IPS-NIHi11 (cell line): Measurements from ENCODE around the gene DDX46.
"Not testable (repeated sequence)": the region's sequence is repeated elsewhere in the genome, so short reads cannot be mapped to it uniquely, and the experiment has no call there.

Experiments
- DNase-seq: peaks from one replicate; pipeline ENCODE4 v3.0.0; 2012; ENCODE audit warnings: mixed read lengths, low spot score

Gene DDX46

DNA sequence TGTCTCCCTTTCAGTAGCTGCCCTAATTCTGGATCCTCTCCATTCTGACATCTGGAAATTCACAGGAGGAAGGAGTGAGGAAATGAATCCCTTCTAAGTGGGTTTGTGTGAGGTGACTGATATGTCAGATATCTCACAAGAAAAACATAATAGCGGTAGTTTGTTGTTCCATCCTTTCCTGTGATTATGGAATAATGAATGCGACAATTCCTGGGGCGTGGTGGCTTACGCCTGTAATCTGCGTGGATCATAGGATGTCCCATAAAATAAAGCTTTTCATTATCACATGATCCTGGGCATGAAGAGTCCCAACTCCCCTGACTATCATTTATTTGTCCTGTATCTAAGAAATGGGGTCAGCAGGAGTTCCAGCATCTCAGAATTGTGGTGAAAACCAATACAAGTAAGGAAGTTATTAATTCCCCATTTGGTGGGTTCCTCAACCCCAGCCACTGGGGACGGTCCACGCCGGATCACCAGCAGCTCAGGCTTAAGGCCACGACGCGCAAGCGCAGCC is 86.8 kb downstream of the DDX46 start:
- DNase-seq = no peak

DNA sequence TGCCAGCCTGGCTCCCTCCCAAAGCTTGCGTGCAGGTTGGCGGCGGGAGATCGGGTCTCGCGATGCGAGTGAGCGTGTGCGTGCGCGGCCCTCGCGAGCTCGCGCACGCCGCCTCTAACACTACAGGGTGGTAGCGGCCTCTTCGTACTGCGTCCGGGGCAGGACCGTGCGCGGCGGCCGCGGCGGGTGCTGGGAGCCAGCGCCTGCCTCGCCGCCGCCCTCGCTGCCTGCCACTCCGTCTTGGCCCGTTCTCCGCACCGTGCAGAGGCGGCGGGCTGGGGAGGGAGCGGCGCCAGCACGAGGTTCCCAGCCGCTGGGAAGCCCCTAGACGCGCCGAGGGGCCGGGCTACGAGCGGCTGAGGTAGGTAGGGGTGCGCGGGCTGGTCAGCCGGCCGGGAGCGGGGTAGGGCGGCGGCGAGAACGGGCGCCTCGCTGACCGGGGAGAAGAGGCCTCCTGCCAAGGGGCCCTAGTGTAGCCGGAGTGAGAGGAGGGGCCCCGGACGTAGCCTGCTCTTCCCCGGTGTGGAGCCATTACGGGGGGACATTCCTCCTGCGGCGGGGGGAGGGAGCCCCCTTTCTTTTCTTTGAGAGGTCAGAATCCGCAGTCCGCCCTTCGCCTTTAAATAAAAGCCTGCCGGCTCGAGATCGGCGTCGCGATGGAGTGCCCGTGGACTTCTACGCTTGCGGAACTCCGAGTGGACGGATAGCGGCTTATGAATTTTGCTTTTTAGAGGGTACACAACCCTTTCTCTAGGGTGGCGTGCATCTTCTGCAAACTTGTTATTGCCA is 87.5 kb downstream of the DDX46 start, which contains the start of gene C5orf24:
Gene C5orf24, plus strand, starts transcription at position 117 of the 789 bp plus-strand sequence. CDS start 8,933 bp downstream, outside the sequence.
- DNase-seq = peak; percentile 93

DNA sequence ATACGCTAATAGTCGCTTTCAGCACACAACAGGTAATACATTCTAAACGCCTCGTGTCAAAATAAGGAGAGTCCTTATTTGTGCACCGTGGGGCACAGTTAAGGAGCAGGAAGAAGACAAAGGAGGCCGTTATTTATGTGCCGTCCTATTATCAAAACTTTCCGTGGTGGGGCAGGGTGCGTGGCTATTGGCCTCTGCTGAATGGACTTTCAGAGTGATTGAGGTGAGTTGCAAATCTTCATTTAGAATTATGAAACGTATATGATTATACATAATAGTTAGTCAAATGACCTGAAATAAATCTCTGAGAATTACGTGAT is 88.0 kb downstream of the DDX46 start:
- DNase-seq = no peak

DNA sequence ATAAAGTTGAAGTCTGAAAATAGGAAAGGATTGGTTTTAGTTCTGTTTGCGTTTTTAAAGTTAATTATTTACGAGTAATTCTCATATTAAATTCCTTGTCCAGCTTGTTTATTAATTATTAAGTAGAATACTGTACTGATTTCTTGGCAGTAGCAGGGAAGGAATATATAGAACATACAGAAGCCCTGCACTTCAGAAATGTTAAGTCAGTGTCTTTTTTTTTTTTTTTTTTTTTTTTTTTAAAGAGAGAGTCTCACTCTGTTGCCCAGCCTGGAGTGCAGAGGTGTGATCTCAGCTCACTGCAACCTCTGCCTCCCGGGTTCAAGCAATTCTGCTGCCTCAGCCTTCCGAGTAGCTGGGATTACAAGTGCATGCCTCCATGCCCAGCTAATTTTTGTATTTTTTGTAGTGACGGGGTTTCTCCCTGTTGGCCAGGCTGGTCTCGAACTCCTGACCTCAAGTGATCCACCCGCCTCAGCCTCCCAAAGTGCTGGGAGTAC is 90.9 kb downstream of the DDX46 start:
- DNase-seq = not testable (repeated sequence)

DNA sequence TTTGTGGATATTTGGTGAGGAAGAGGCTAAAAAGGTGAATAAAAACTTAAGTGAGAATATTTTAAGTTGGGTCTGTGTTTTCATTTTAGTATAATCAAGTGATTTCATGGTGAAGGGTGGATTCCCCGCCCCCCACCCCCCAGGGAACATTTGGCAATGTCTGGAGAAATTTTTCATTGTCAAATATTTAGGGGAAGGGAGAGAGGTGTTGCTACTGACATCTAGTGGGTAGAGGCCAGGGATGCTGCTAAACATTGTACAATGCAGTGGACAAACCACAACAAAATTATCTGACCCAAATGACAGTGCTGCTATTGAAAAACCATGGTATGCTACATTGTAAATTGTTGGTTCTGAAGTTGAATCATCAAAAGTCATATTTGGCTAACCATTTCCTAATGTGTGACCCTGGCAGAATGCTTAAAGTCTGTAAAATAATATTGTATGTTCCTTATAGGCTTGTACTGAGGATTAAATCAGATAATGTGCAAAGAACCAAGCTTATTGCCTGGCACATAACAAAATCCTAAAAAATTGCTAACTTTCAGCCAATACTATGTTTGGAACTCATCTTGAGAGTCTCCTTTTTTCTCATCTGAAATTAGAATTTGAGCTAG is 92.8 kb downstream of the DDX46 start:
- DNase-seq = no peak

DNA sequence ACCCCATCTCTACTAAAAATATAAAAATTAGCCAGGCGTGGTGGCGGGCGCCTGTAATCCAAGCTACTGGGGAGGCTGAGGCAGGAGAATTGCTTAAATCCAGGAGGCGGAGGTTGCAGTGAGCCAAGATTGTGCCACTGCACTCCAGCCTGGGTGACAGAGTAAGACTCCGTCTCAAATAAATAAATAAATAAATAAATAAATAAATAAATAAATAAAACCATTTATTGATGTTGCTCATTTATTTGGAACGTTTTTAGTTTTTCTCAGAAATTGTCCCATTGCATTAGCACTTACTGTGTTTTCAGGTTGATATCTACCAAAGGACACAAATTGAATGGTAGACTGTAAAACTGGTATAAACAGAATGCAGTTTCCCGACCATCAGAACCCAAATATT is 97.9 kb downstream of the DDX46 start:
- DNase-seq = not testable (repeated sequence)

DNA sequence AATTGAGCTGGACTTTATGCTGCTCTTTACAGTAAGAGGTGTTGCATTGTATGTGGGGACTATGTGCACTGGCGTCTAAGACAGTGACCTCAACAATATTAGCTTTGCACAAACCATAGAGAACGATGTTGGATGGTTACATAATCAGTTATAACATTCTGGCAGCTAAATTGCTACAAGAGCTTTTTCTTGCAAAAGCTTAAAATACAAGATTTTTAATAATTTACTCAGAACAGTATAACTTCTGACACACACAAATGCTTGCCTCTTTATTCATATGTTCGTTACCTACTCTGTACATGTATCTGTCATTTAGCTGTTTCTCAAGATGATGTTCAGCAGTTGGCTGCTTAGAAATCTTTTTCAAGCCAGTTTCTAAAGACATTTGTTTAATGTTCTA is 98.8 kb downstream of the DDX46 start:
- no peak for DNase-seq

DNA sequence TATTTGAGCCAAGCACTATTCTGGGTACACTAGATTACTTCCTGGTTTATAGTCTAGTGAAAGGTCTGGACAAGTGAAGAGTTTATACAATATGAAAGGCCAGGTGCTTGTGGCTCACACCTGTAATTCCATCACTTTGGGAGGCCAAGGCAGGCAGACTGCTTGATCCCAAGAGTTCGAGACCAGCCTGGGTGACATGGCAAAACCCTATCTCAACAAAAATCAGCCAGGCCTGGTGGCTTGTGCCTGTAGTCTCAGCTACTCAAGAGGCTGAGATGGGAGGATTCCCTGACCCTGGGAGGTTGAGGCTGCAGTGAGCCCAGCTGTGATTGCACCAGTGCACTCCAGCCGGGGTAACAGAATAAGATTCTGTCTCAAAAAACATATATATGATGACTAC is 106.1 kb downstream of the DDX46 start:
- no peak for DNase-seq

DNA sequence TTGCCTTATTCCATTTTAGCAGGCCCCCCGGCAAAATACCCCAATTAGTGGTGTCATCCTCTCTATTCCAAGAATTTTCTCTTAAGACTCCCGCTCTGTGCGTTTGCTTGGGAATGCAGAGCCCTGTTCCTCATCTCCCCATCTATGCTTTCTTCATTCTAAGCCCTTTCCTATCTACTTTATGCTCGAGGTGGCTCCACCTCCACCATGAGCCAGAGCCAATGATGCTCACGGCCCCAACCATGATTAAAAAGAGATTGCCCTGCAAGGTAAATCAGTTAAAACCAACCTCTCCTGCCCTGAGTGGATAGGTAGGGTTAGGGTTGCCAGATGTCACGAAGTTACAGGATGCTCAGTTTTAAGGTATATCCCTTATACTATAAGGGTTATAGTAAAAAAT is 114.9 kb downstream of the DDX46 start:
- no peak for DNase-seq

DNA sequence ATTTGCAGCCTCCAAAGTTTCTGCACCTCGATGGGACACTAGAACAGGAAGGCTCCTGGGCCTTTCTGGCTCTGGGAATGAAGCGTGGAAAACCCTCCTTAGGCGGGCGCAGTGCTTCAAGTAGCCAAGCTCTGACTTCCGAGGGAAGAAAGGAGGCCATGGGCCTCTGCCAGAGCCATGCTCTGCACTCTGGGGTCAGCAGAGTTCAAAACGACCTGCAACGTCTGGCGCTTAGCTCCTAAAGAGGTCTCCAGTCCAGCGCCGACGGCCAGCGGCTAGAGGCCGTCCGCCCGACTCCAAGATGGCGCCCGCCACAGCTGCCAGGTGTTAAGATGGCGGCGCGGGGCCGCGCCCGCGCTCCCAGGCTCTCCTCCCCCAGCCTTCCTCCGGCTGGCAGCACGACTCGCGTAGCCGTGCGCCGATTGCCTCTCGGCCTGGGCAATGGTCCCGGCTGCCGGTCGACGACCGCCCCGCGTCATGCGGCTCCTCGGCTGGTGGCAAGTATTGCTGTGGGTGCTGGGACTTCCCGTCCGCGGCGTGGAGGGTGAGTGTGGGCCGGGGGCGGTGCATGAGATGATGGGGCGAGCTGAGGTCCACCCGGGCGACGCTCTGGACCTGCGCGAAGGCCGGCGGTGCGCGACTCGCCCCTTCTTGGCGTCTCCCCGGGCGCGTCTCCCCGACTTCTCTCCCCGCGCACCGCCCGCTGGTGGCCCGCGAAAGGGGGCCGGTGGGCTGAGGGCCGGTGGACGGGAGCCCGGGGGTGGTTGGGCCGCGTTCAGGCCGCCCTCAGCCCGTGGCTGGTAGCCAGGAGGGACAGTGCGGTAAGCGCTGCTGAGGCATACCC is 115.6 kb downstream of the DDX46 start, which contains the start of gene TXNDC15:
Gene TXNDC15, plus strand, starts transcription at position 385 of the 844 bp plus-strand sequence. Its CDS starts 57 bp downstream, at position 442.
- peak; percentile 96 for DNase-seq

DNA sequence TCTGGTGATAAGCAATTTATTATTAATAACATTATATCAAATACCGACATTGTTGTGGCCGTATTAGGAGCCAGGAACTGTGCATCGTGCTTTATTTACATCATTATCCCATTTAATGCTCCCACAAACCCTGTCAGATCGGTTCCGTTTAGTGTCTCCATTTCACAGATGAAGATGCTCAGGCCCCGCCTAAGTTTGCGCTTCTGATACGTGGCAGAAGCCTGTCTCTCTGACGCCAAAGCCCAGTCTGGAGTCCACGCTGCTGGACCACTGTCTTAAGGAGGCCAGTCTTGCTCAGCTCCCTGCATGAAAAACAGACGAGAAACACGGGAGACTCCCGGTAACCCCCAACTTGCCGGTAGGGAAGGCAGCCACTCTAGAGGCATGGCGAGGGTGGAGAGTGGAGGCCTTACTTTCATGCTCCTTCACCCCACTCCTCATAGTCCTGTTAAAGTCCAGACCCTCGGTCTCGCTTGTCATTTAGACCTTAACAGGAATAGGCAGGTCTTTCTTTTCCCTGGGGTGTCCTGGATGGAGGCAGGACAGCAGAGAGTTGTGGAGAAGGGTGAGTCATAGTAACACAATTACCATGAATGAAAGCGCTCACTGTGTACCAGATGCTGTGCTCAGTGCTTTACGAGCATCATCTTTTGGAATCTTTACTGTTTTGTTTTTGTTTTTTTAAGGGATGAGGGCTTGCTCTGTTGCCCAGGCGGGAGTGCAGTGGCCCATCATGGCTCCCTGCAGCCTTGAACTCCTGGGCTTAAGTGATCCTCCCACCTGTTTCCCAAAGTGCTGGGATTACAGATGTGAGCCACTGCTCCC is 116.5 kb downstream of the DDX46 start:
- peak; percentile 19 for DNase-seq

DNA sequence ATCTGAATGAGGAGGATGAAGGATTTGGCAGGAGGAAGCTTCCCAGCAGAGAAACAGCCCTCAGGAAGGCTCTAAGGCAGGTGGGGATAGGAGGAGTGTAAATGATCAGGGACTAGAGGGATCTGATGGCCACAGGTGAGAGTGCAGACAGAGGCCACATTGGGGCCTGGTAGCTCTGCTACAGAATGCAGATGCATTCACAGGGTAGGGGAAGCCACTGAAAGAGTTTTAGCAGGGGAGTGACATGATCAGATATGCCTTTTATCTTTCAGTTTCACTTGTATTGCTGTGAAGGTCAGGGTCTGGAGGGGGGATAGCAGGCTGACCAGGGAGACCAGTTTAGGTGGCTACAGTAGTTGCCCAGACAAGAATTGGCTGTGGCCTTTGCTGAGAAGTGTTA is 118.6 kb downstream of the DDX46 start:
- DNase-seq = no peak

DNA sequence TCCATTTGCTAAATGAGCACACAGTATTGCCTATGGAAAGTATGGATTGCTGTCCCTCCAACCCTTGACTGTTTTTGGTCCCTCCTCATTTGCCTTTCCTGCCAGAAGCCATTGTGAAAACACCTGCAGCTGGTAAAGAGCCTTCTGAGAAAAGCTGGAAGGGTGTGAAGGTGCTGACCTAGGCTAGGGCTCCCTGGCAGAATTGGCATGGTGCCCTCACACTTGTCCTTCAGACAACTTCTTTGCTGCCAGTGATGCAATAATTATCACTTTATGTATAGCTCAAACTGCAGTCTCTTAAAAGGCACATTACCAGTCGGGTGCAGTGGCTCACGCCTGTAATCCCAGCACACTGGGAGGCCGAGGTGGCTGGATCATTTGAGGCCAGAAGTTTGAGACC is 119.8 kb downstream of the DDX46 start:
- DNase-seq = no peak

DNA sequence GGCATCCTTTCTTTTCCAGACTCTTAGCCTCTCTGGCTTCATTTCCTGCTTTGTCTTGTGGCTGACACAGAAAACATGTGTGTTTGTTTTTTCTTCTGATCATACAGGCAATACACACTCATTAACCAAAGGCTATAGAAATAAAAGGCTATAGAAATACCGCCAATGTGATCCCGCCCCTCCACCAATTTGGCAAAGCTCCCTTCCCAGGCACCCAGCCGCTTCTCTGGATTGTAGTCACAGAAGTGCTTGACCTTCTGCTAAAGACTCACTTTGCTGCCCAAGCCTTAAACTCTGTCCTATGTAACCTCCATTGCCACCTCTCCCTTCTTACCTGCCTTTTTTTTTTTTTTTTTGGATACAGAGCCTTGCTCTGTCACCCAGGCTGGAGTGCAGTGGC is 120.9 kb downstream of the DDX46 start:
- DNase-seq = no peak
